Type B pancreatic cell (in vitro differentiated cells): Measurements from ENCODE around the gene EFCAB6. TPM values are rescaled to one million over a fixed set of nuclear protein-coding genes. Genes with fewer than 3 reads are reported as not detected.

ENCODE experiments used
- DNase-seq: peaks from one replicate; pipeline ENCODE4 v3.0.0; 2021; ENCODE audit warnings: mixed read lengths; ENCODE audit not compliant: unreplicated experiment; ENCODE audit errors: extremely low spot score
- H3K27ac Mint-ChIP-seq: 2 replicates; pipeline ENCODE4 v1.8.0; 2021; ENCODE audit warnings: mild to moderate bottlenecking, mixed read lengths
- H3K27me3 Mint-ChIP-seq: 2 replicates; pipeline ENCODE4 v1.8.0; 2021; ENCODE audit warnings: mixed read lengths
- H3K36me3 Mint-ChIP-seq: 2 replicates; pipeline ENCODE4 v1.8.0; 2021; ENCODE audit warnings: mixed read lengths
- H3K4me1 Mint-ChIP-seq: one replicate; pipeline ENCODE4 v1.8.0; 2021; ENCODE audit warnings: mixed read lengths; ENCODE audit not compliant: unreplicated experiment
- H3K4me3 Mint-ChIP-seq: 2 replicates; pipeline ENCODE4 v1.8.0; 2021; ENCODE audit warnings: mild to moderate bottlenecking, mixed read lengths
- H3K9me3 Mint-ChIP-seq: 2 replicates; pipeline ENCODE4 v1.8.0; 2021; ENCODE audit warnings: mixed read lengths
- total RNA-seq: library from RNA; stranded (reverse); gene quantifications from 2 replicates; pipeline ENCODE4 v1.2.1, GENCODE V29; 2021; ENCODE audit warnings: low replicate concordance
- TF ChIP-seq, protein P1 (sequence below): fragments of 200-600 bp; sonication (generic); conservative IDR thresholded peaks from 2 replicates; pipeline ENCODE4 v1.5.0; 2021; ENCODE audit warnings: antibody characterized with exemption, mild to moderate bottlenecking

Gene EFCAB6
- total RNA-seq, 1 donor from 2014 or later: 5.3 TPM

- Mint-ChIP-seq H3K9me3 (no peaks in the 10 kb centered on the region), H3K27ac (no peak overlapping the region), H3K4me3 (no peak overlapping the region), H3K36me3 (no peaks in the 10 kb centered on the region), H3K4me1 (peaks cover 15% of the 10 kb centered on the region), H3K27me3 (no peaks in the 10 kb centered on the region)
- DNase-seq: peak; percentile 44
- TF ChIP-seq, protein P1, sequence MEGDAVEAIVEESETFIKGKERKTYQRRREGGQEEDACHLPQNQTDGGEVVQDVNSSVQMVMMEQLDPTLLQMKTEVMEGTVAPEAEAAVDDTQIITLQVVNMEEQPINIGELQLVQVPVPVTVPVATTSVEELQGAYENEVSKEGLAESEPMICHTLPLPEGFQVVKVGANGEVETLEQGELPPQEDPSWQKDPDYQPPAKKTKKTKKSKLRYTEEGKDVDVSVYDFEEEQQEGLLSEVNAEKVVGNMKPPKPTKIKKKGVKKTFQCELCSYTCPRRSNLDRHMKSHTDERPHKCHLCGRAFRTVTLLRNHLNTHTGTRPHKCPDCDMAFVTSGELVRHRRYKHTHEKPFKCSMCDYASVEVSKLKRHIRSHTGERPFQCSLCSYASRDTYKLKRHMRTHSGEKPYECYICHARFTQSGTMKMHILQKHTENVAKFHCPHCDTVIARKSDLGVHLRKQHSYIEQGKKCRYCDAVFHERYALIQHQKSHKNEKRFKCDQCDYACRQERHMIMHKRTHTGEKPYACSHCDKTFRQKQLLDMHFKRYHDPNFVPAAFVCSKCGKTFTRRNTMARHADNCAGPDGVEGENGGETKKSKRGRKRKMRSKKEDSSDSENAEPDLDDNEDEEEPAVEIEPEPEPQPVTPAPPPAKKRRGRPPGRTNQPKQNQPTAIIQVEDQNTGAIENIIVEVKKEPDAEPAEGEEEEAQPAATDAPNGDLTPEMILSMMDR: no peak
Measured at GRCh38 chr22:43823911-43824665, 12.0 kb upstream of the EFCAB6 start.

DNA sequence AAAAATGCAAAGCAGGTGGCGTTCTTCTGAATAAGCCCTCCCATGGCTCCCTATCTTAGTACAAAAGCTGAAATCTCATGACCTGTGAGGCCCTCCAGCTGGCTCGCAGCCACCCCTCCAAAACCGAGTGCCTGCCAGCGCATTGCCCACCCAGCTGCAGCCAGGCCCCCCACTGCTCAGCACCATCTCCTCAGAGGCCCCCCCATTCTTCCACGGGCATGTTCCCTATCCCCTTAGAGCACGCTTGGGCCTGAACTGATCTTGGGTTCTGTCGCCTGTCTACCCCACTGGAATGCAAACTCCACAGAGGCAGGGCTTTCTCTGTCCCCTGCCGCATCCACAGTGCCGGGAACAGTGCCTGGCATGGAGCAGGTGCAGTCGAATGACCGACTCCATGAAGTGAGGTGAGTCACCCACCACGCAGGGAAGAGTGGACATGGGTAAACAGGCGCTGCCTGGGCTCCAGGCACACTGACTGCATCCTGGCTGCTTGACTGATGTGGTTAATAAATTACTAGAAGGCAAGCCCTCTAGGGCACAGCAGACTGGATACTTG lies 11.3 kb upstream of the EFCAB6 start:
- Mint-ChIP-seq H3K27me3 (no peaks in the 10 kb centered on the region), H3K36me3 (no peaks in the 10 kb centered on the region), H3K9me3 (no peaks in the 10 kb centered on the region), H3K27ac (peak overlapping the region; percentile 74), H3K4me1 (peaks cover 15% of the 10 kb centered on the region), H3K4me3 (peak overlapping the region; percentile 20)
- peak; percentile 63 for DNase-seq
- TF ChIP-seq, protein P1: no peak

DNA sequence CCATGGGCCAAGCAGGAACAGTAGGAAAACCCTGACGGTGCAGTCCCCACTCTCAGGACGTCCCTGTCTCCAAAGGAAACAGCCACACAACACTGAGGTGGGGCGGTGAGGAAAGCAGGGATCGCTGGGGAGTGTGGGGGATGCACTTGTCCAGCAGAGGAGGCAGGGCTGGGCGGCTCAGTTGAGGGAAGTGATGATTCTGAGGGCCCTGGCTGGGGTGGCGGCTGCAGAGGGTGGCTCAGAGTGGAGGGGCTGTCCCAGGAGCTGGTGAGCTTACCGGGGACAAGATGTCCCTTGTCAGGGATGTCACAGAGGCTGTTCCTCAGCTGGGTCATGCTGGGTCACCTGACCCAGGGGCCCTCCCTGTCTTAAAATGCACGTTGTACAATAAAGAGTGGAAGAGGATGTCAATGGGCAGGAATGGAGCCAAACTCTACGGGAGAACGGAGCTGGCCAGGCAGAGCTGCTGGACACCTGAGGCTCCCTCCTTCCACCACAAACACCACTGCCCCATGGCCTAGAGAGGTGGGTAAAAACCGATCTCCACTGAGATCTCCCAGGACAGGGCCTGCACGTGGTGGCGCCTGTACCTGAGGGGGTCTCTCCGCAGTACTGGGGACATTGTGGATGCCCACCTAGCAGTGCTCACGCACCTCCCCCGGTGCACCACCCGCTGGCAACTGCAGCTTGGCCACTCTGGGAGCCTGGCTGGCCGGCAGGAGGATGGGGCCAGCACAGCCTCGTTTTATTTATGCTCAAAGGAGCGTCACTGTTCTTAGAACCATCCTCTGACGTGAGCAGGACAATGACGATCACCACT lies 9.7 kb upstream of the EFCAB6 start:
- H3K9me3 Mint-ChIP-seq: no peaks in the 10 kb centered on the region
- H3K27me3 Mint-ChIP-seq: no peaks in the 10 kb centered on the region
- H3K4me1 Mint-ChIP-seq: peaks cover 15% of the 10 kb centered on the region
- peak; percentile 62 for DNase-seq
- H3K4me3 Mint-ChIP-seq: no peak overlapping the region
- peak overlapping the region; percentile 27 for H3K27ac Mint-ChIP-seq
- TF ChIP-seq, protein P1: no peak
- H3K36me3 Mint-ChIP-seq: no peaks in the 10 kb centered on the region

DNA sequence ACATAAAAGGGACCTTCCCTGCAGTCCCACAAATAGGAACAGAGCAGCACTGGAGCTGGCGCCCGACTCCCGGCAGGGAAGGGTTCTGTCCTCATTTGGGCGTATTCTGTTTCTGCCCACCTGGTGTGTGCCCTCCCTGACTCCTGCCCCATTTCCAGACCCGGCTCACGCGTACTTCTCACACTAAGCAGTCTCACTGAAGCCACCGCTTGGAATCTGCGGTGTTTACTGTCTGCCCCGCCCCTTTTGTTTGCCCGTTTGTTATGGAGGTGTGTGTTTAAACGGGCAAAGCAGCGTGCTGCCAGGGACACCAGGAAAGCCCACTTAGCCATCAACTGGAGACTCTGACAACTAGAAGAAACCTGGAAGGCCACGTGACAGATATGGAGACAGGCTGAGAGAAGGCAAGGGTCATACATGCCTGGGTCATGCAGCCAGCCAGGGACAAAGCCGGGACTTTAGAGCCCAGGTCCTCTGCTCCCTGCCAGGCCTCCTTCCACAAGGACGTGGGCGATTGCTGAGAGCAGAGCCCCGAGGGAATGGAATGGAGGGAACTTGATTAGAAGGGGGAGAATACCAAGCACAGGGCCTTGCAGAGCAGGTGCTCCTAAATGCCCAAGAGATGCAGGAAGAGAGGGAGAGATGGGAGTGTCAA lies 8.7 kb upstream of the EFCAB6 start:
- Mint-ChIP-seq H3K27me3 (no peaks in the 10 kb centered on the region), H3K4me3 (no peak overlapping the region), H3K4me1 (peaks cover 15% of the 10 kb centered on the region), H3K36me3 (no peaks in the 10 kb centered on the region), H3K27ac (no peak overlapping the region), H3K9me3 (no peaks in the 10 kb centered on the region)
- peak; percentile 47 for DNase-seq
- TF ChIP-seq, protein P1: no peak

GRCh38 chr22:43819931-43820640 lies 8.0 kb upstream of the EFCAB6 start:
- Mint-ChIP-seq H3K27ac (peak overlapping the region; percentile 14), H3K4me1 (peaks cover 15% of the 10 kb centered on the region)
- TF ChIP-seq, protein P1: no peak

More at GRCh38 chr22:43819931-43820640, 8.0 kb upstream of the EFCAB6 start:
- Mint-ChIP-seq H3K27me3 (no peaks in the 10 kb centered on the region), H3K4me3 (no peak overlapping the region), H3K9me3 (no peaks in the 10 kb centered on the region), H3K36me3 (peaks cover 1% of the 10 kb centered on the region)
- peak; percentile 44 for DNase-seq
